ENCODE data around the gene PAPSS2.
"Not testable (repeated sequence)": the region's sequence is repeated elsewhere in the genome, so short reads cannot be mapped to it uniquely, and the experiment has no call there.

Gene PAPSS2

DNA sequence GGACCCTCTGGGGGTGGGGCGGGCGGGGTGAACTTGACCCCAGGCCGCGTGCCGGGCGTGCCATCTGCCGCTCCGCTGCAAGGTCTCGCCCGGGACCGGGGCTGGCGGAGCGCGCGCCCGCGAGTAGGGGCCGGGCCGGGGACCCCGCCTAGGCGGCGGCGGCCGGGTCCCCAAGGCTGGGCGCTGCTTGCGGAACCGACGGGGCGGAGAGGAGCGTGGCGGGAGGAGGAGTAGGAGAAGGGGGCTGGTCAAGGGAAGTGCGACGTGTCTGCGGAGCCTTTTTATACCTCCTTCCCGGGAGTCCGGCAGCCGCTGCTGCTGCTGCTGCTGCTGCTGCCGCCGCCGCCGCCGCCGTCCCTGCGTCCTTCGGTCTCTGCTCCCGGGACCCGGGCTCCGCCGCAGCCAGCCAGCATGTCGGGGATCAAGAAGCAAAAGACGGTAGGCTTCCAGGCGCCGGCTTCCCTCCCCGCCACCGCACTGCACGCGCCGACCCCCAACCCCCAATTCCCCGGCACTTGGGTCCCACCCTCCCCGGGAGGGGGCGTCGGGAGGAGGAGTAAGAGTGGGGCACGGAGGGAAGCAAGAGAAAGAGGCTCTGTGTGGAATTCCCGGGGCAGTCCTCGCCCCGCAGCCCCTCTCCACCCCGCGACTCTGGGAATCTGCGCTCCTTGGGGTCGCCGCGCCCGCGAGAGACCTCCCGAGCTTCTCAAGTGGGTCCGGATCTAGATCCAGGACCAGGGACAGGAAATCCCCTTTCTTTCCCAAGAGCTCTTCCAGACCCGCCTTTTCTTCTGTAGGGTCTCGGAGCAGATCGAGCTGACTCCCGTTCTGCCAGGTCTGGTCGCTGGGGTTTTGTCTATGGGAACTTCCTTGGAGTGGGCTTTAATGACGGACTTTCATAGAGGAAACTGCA is at the start of gene PAPSS2:
PAPSS2 (plus strand) TSS at position 308 of the 913 bp plus-strand sequence; CDS start at position 412, 104 bp downstream.
- FAIRE-seq, result no peak

DNA sequence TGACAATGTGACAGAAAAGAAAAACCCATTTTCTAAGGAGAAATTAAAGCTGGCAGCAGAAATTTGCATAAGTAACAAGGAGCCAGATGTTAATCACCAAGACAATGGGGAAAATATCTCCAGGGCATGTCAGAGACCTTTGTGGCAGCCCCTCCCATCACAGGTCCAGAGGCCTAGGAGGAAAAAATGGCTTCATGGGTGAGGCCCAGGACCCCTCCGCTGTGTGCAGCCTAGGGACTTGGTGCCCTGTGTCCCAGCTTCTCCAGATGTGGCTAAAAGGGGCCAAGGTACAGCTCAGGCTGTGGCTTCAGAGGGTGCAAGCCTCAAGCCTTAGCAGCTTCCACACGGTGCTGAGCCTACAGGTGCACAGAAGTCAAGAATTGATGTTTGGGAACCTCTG is 48.3 kb upstream of the PAPSS2 start:
- not testable (repeated sequence) for FAIRE-seq

- no peak for FAIRE-seq
Observed at GRCh38 chr10:87612115-87612514, 47.6 kb upstream of the PAPSS2 start.

DNA sequence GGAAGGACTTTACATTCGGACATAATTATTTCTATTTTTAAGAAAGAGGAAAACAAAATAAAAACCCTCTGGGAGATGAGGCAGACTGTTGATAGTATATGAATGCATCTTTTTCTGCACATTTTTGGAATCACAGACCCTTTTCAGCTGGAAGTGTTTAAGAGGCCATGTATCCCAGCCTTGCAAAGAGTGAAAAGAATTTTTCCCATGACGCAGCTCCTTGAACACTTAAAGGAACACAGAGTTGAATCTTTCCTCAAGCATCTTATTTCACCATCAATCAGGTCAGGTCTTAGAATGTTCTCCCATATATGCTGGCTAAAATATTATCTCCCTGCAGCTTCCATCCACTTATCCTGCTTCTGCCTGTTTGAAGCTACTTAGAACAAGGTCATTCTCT is 45.9 kb upstream of the PAPSS2 start:
- no peak for FAIRE-seq

DNA sequence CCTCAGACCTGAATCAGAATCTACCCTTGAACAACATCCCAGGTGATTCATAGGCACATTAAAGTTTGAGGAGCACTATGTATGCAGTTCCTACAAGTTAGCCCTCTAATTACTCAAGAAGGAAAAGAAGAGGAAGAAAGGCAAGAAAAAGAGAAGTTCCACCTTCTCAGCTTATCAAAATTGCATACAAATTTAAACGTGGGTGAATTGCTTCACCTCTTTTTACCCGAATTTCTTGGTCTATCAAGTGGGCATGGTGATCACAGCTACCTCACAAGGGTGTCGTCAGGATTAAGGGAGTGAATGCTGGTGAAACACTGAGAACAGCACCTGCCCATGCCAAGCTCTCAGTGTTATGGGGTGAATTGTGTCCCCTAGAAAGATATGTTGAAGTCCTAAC is 43.8 kb upstream of the PAPSS2 start:
- FAIRE-seq, result no peak

DNA sequence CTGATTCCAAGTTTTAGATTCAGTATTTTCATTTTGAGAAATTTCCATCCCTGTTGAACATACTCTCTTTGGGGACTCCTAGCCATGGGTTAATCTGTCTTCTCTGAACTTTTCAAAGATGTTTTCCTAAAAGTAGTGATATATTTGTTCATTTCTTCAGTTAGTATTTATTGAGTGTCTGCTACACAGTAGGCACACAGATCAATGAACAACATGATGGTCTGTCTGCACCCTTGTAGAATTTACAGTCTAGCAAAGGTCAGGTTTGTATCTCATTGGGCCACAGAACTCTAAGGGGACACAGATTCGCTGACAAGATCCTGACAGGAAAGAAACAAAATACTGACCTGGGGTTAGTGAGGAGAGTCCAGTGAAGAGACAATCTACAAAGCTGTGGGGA is 42.2 kb upstream of the PAPSS2 start:
- no peak for FAIRE-seq

DNA sequence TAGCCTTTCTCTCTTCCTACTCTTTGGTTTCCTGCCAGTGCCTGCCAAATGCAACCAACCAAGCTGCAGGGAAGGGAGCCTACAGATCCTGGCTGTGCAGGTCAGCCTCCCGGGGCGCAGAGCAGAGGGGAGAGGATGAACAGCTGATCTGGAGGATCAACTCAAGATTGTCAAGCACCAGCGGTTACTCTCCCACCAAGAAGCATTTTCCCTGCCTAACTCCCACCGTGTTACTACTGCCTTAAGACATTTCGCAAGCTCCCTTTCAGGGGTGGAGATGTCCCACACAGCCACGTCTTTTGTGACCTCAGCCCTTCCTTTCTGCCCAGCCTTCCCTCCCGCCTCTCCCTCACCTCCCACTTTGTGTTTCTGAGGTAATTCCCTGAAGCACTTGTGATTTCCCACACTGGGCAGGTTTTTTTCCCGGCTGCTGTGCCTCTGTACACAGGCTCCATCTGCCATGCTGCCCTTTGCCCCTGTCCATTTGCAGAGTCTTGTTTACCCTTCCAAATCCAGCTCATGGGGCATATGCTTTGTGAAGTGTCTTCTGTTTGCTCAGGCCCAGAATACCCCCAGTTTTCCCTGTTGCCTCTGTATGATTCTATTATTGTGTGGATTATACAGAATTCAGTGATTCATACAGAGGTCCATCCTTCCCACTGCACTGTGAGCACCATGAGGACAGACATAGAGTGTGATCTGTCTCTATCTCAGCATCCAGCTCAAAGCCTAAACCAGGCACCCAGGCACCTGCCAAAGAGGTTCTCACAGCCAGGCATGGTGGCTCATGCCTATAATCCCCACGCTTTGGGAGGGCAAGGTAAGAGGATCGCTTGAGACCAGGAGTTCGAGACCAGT is 40.9 kb upstream of the PAPSS2 start:
- no peak for FAIRE-seq

DNA sequence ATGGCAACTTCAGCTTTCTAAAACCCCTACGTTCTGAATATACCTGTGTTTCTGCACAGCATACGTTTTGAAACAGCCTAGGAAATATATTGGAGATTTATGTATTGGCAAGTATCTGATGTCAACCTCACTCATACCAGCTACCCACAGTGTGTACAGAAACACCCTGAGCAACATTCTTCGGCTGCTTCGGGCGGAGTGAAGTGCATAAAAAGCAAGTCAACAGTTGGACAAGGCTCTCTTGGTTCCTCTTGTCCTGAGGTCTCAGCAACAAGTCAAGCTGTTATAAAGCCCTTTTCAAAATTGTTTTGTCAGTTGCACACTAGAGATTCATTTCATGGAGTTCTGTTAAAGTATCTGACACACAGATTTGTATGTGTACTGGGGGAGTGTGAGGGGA is 40.0 kb upstream of the PAPSS2 start:
- FAIRE-seq, result no peak

DNA sequence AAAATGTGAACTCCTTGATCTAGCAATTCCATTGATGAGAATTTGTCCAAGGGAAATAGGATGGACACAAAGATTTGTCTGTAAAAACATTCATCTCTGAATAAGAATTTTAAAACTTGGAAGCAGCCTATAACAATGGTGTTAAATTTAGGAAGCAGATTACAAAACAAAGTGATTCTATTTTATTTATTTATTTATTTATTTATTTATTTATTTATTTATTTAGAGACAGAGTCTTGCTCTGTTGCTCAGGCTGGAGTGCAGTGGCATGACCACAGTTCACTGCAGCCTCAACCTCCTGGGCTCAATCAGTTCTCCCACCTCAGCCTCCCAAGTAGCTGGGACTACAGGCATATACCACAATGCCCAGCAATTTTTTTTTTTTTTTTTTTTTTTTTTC is 38.2 kb upstream of the PAPSS2 start:
- not testable (repeated sequence) for FAIRE-seq

GRCh38 chr10:87622314-87623004 is 37.2 kb upstream of the PAPSS2 start:
- FAIRE-seq, result no peak

DNA sequence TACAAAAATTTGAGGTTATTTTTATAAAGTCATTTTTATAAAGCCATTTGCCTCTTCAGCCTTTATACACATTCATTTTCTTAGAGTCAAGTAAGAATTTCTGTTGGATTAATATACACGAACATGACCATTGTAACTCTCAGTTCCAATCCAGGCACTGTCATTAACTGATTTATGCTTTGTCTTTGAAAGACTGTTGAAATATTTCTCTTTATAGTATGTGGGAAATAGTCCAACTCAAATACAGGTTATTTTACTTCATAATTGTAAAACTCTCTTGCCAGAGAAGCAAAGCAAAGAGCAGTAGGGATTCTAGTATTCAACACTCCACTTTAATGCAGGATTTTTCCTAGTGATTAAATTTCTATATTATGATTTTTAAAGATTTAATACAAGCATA is 36.5 kb upstream of the PAPSS2 start:
- peak; percentile 33 for FAIRE-seq

- no peak for FAIRE-seq
Observed at GRCh38 chr10:87625661-87626060, 34.0 kb upstream of the PAPSS2 start.

- no peak for FAIRE-seq
Observed at GRCh38 chr10:87626422-87626892, 33.2 kb upstream of the PAPSS2 start.

DNA sequence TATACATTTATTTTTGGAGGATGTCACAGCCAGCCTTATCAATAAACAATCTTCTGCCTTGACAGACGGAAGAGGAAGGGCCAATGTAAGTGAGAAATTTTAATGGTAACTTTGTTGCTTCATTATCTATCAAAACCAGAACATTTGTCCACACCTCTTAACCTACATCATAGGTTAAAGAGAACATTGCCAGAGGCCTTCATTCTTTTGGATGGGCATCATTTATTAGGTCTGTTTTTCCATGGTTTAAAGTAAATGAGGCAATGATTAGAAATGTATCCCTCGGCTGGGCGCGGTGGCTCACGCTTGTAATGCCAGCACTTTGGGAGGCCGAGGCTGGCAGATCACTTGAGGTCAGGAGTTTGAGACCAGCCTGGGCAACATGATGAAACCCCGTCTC is 29.5 kb upstream of the PAPSS2 start:
- FAIRE-seq, result no peak

- no peak for FAIRE-seq
Observed at GRCh38 chr10:87632454-87632853, 27.2 kb upstream of the PAPSS2 start.

- no peak for FAIRE-seq
Observed at GRCh38 chr10:87634311-87634710, 25.4 kb upstream of the PAPSS2 start.

- no peak for FAIRE-seq
Observed at GRCh38 chr10:87635498-87636312, 24.0 kb upstream of the PAPSS2 start.

DNA sequence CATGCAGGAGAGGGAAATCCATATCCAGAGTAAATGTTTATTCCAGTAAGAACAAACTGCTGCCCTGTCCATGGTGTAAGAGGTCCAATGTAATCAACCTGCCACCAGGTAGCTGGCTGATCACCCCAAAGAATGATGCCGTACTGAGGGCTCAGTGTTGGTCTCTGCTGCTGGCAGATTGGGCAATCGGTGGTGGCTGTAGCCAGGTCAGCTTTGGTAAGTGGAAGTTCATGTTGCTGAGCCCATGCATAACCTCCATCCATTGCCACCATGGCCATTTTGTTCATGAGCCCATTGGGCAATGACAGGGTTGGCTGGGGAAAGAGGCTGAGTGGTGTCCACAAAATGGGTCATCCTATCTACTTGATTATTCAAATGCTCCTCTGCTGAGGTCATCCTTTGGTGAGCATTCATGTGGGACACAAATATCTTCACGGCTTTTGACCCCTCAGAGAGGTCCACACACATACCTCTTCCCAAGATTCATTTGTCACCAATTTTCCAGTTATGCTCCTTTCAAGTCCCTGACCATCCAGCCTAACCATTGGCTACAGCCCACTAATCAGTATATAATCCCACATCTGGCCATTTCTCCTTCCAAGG is 23.3 kb upstream of the PAPSS2 start:
- FAIRE-seq, result no peak

DNA sequence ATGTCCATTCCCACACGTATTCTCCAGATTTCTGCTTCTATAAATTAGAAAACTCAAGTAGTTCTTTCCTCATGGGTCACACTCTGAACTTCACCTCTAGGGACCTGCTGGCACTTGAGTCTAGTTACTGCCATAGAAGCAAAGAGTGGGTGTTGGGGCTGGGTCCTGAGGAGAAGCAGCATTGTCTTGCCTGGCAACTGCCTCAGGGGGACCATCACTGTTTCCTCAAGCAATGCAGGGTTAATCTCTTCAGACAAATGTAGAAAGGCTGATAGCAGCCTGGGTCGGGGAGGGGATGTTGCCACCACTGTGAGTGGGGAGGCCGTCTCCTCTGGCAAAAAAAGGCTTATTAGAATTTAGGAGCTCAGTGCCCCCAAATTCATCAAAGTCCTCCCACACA is 20.2 kb upstream of the PAPSS2 start:
- no peak for FAIRE-seq

- no peak for FAIRE-seq
Observed at GRCh38 chr10:87640043-87640442, 19.6 kb upstream of the PAPSS2 start.

DNA sequence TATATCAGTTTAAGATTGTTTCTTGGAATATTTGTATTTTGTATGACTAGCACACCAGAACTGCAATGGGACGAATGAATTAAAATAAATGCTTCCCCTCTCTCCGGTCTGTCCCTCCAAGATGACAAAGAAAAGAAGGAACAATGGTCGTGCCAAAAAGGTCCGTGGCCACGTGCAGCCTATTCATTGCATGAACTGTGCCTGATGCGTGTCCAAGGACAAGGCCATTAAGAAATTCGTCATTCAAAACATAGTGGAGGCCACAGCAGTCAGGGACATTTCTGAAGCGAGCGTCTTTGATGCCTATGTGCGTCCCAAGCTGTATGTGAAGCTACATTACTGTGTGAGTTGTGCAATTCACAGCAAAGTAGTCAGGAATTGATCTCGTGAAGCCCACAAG is 17.2 kb upstream of the PAPSS2 start:
- no peak for FAIRE-seq

GRCh38 chr10:87642988-87643387 is 16.7 kb upstream of the PAPSS2 start:
- FAIRE-seq, result no peak
